ENCODE measurements around the gene DPYD. TPM values are rescaled to one million over a fixed set of nuclear protein-coding genes. Genes with fewer than 3 reads are reported as not detected.

Gene DPYD
- total RNA-seq, 4 donors from 2014 or later: 30.6 to 58.4 (median 35.4) TPM

DNA sequence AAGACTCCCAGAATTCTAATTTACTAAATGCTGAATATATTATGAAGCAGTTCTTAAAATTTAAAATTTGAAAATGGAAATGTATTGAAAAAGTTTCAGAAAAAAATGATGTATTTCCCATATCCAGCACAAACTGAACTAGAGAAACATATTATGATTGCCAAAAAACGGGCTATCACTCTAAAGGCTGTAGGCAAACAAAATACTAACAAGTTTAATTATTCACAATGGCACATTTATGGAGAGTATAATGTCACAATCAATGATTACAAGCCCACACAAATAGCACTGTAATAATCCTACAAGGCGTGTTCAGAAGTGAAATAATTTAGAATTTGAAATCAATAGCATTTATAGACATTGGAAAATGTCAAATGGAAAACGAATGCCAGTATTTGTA, 667.9 kb downstream of the DPYD start:
- H3K27me3 ChIP-seq: no peaks in the 10 kb centered on the region
- TF ChIP-seq POLR2A (IDR thresholded peaks at IDR 0.05): no peak
- TF ChIP-seq, protein P1, sequence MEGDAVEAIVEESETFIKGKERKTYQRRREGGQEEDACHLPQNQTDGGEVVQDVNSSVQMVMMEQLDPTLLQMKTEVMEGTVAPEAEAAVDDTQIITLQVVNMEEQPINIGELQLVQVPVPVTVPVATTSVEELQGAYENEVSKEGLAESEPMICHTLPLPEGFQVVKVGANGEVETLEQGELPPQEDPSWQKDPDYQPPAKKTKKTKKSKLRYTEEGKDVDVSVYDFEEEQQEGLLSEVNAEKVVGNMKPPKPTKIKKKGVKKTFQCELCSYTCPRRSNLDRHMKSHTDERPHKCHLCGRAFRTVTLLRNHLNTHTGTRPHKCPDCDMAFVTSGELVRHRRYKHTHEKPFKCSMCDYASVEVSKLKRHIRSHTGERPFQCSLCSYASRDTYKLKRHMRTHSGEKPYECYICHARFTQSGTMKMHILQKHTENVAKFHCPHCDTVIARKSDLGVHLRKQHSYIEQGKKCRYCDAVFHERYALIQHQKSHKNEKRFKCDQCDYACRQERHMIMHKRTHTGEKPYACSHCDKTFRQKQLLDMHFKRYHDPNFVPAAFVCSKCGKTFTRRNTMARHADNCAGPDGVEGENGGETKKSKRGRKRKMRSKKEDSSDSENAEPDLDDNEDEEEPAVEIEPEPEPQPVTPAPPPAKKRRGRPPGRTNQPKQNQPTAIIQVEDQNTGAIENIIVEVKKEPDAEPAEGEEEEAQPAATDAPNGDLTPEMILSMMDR (IDR thresholded peaks at IDR 0.05): no peak
- 72 to 75% methylated on average over 3 of the region's 3 CpGs for WGBS, 2 donors

DNA sequence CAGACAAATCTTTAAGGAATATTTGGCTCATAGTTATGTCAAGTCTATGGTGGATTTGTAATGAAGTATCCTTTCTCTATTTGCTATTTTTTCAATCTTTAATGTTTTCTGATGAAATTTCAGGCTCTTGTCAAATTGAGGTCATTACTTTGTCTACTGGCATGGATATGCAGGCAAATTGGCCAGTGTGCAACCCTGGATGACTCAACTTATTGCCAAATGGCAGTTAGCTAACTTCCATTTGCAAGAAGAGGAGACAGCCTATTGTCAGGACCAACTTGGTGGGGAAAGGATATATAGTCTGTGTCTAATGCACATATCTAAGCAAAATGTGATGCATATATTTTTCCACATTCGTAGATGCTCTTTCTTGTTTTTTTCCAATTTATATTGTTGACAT, 668.8 kb downstream of the DPYD start:
- WGBS, 2 donors: 31 to 33% methylated on average over 1 of the region's 1 CpG
- no peaks in the 10 kb centered on the region for H3K9me3 ChIP-seq
- TF ChIP-seq POLR2A (IDR thresholded peaks at IDR 0.05): no peak
- TF ChIP-seq, protein P1 (IDR thresholded peaks at IDR 0.05): no peak
- H3K4me1 ChIP-seq: no peaks in the 10 kb centered on the region
- intact Hi-C loops (cut with DNase I): no loop called here
- H3K27ac ChIP-seq: no peak overlapping the region
- DNase-seq: no peak
- H3K36me3 ChIP-seq: no peaks in the 10 kb centered on the region
- H3K4me3 ChIP-seq: no peak overlapping the region
- H3K27me3 ChIP-seq: no peaks in the 10 kb centered on the region

More for the DNA sequence above, 667.9 kb downstream of the DPYD start:
- no peaks in the 10 kb centered on the region for H3K36me3 ChIP-seq
- H3K27ac ChIP-seq: no peak overlapping the region
- H3K4me1 ChIP-seq: no peaks in the 10 kb centered on the region
- DNase-seq: no peak
- no peak overlapping the region for H3K4me3 ChIP-seq
- no peaks in the 10 kb centered on the region for H3K9me3 ChIP-seq
- intact Hi-C loops (cut with DNase I): no loop called here

DNA sequence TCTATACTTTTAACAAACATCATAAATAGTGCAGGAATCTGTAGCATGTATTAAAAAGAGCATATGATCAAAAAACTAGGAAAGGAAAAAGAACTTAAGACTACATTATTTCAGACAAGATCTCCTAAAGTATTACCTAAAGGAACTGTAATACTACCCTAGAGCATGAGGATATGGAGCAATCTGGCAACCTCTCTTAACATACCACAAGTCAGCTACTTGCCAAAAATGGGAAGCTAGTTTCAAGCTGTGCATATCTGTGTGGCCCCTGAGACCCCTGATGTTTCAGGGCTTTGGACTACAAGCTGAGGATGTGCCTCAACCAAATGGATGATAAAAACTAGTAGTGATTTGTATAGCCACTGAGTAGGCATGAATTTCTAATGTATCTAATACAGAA, 673.6 kb downstream of the DPYD start:
- no peak for DNase-seq
- H3K4me3 ChIP-seq: no peak overlapping the region
- no peaks in the 10 kb centered on the region for H3K36me3 ChIP-seq
- TF ChIP-seq, protein P1 (IDR thresholded peaks at IDR 0.05): no peak
- no peak for TF ChIP-seq POLR2A (IDR thresholded peaks at IDR 0.05)
- no peaks in the 10 kb centered on the region for H3K4me1 ChIP-seq
- no peaks in the 10 kb centered on the region for H3K9me3 ChIP-seq
- H3K27me3 ChIP-seq: no peaks in the 10 kb centered on the region
- H3K27ac ChIP-seq: no peak overlapping the region
- intact Hi-C loops (cut with DNase I): no loop called here

DNA sequence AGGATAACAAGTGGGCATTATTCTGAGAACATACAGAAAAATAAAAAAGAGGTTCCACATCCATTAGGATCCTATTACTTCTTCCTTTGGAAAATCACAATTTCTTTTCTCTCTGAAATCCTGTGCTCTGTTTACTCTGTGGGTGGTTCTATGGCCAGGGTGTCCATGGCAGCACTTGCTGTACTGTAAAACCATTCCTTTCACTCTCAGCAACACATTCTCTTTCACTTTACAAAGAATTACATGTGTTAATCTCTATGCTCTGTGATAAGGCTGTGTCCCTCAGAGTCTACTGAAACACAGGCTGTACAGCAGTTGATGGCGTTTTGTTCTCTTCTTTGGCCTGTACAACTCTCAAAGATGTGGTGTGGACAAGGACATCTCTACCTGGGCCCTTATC, 675.2 kb downstream of the DPYD start:
- intact Hi-C loops (cut with DNase I): no loop called here
- TF ChIP-seq, protein P1 (IDR thresholded peaks at IDR 0.05): no peak
- TF ChIP-seq POLR2A (IDR thresholded peaks at IDR 0.05): no peak

GRCh38 chr1:97245026-97245425, 675.8 kb downstream of the DPYD start:
- Histone ChIP-seq H3K4me3 (no peak overlapping the region), H3K9me3 (no peaks in the 10 kb centered on the region), H3K36me3 (no peaks in the 10 kb centered on the region), H3K27ac (no peak overlapping the region), H3K27me3 (no peaks in the 10 kb centered on the region), H3K4me1 (no peaks in the 10 kb centered on the region)
- no peak for DNase-seq
- 85 to 90% methylated on average over 4 of the region's 4 CpGs for WGBS, 2 donors
- TF ChIP-seq POLR2A (IDR thresholded peaks at IDR 0.05): no peak
- TF ChIP-seq, protein P1 (IDR thresholded peaks at IDR 0.05): peak in 1 of 6 experiments; percentile 10
- intact Hi-C loops (cut with DNase I): no loop called here

More for the DNA sequence above, 675.2 kb downstream of the DPYD start:
- Histone ChIP-seq H3K4me3 (no peak overlapping the region), H3K27ac (no peak overlapping the region), H3K4me1 (no peaks in the 10 kb centered on the region), H3K36me3 (no peaks in the 10 kb centered on the region), H3K27me3 (no peaks in the 10 kb centered on the region), H3K9me3 (no peaks in the 10 kb centered on the region)
- no peak for DNase-seq
- WGBS, 2 donors: 18 to 43% methylated on average over 1 of the region's 1 CpG
